HepG2 (cell line): Measurements from ENCODE around the gene KCTD19. TPM values are rescaled to one million over a fixed set of nuclear protein-coding genes. Genes with fewer than 3 reads are reported as not detected.

Experiments used
- ATAC-seq: fragments of 200-7000 bp; cut with Tn5 transposase; 3 replicates; pipeline ENCODE4 v1.9.1; 2020; ENCODE audit warnings: mild to moderate bottlenecking, moderate library complexity
- BruUV-seq: library from RNA; stranded (reverse); fragments of 400-500 nt; replicated peaks from 2 replicates; lab custom pipeline; 2021; lab: Mats Ljungman, UMichigan
- CTCF ChIA-PET: fragments of 300-600 bp; formaldehyde crosslinking; extraction: SDS; loops from one replicate; lab custom pipeline; 2021; ENCODE audit warnings: low total read pairs, inconsistent platforms, low intra/inter-chr PET ratio; lab: Yijun Ruan, JAX
- POLR2A ChIA-PET: fragments of 350-600 bp; sonication (Branson Sonifier 250); formaldehyde crosslinking; loops from one replicate; lab custom pipeline; 2020; ENCODE audit warnings: antibody characterized with exemption, inconsistent platforms; lab: Yijun Ruan, JAX
- DNase-seq: peaks from one replicate; pipeline ENCODE4 v3.0.0-alpha.2; 2015; ENCODE audit warnings: low spot score
- FAIRE-seq: peaks from 3 replicates; lab custom pipeline; 2011; peaks lifted over from hg19 to GRCh38; lab: Jason Lieb, UNC
- H2AFZ ChIP-seq: one replicate; pipeline ENCODE4 v1.6.1; 2011; ENCODE audit warnings: low read length, inconsistent platforms
- H3K27ac ChIP-seq: fragments of 300-600 bp; 3 replicates; pipeline ENCODE4 v1.8.0; 2011; ENCODE audit warnings: mixed run types, mild to moderate bottlenecking, mixed read lengths, low read length, inconsistent platforms; ENCODE audit not compliant: insufficient read depth; ENCODE audit errors: extremely low read length
- H3K27me3 ChIP-seq, 2 experiments: fragments of 200-600 bp in 1 of 2; 2 replicates in 1 of 2; 3 replicates in 1 of 2; pipeline versions ENCODE4 v1.6.0 to v1.8.0; 2011; ENCODE audit warnings: low read length in 2 of 2, mild to moderate bottlenecking in 2 of 2, moderate library complexity in 2 of 2, inconsistent platforms in 1 of 2; ENCODE audit not compliant: insufficient read depth in 2 of 2, control insufficient read depth in 1 of 2
- H3K36me3 ChIP-seq, 2 experiments: fragments of 200-600 bp in 1 of 2; replicated peaks in 1 of 2; 2 replicates in 1 of 2; 3 replicates in 1 of 2; pipeline versions ENCODE4 v1.5.1 to v1.8.0; 2011; ENCODE audit warnings: low read length in 2 of 2, inconsistent platforms in 1 of 2; ENCODE audit not compliant: insufficient read depth in 2 of 2, control insufficient read depth in 1 of 2
- H3K4me1 ChIP-seq: 2 replicates; pipeline ENCODE4 v1.5.1; 2012; ENCODE audit warnings: low read length, inconsistent platforms; ENCODE audit not compliant: insufficient read depth
- H3K4me2 ChIP-seq: 2 replicates; pipeline ENCODE4 v1.6.0; 2011; ENCODE audit warnings: low read depth, low read length, inconsistent platforms
- H3K4me3 ChIP-seq, 3 experiments: fragments of 200-600 bp in 1 of 3; sonication (generic), shearing (Covaris generic) in 1 of 3; replicated peaks in 1 of 3; 2 replicates each; pipeline ENCODE4 v1.5.1; 2011 to 2016; ENCODE audit warnings: low read length in 3 of 3, inconsistent platforms in 2 of 3, low read depth in 2 of 3, mild to moderate bottlenecking in 2 of 3, control low read depth in 1 of 3, mixed read lengths in 1 of 3; ENCODE audit not compliant: insufficient read depth in 1 of 3
- H3K79me2 ChIP-seq: one replicate; pipeline ENCODE4 v1.6.1; 2011; ENCODE audit warnings: low read length, inconsistent platforms; ENCODE audit not compliant: insufficient read depth
- H3K9ac ChIP-seq: 2 replicates; pipeline ENCODE4 v1.6.0; 2011; ENCODE audit warnings: mild to moderate bottlenecking, low read depth, low read length, inconsistent platforms; ENCODE audit not compliant: insufficient read depth
- H3K9me3 ChIP-seq: 2 replicates; pipeline ENCODE4 v1.5.1; 2012; ENCODE audit warnings: mild to moderate bottlenecking, low read length
- H4K20me1 ChIP-seq: 2 replicates; pipeline ENCODE4 v1.6.0; 2011; ENCODE audit warnings: inconsistent platforms, mild to moderate bottlenecking, low read length, moderate library complexity; ENCODE audit not compliant: insufficient read depth
- HDAC2 ChIP-seq: sonication (generic); formaldehyde crosslinking; IDR thresholded peaks from 2 replicates; pipeline ENCODE4 v1.4.0; 2020; ENCODE audit warnings: missing genetic modification reagents
- HOXD1 ChIP-seq: sonication (generic); formaldehyde crosslinking; IDR thresholded peaks from 2 replicates; pipeline ENCODE4 v1.5.0; 2020; ENCODE audit warnings: missing genetic modification reagents
- KAT8 ChIP-seq: IDR thresholded peaks from 2 replicates; pipeline ENCODE4 v1.6.1; 2016; ENCODE audit warnings: missing genetic modification reagents, missing compliant biosample characterization
- MTA1 ChIP-seq: sonication (generic); formaldehyde crosslinking; IDR thresholded peaks from 2 replicates; pipeline ENCODE4 v1.4.0; 2020; ENCODE audit warnings: missing genetic modification reagents, mild to moderate bottlenecking, borderline replicate concordance
- MTA3 ChIP-seq: sonication (generic); formaldehyde crosslinking; IDR thresholded peaks from 2 replicates; pipeline ENCODE4 v1.4.0; 2020; ENCODE audit warnings: missing genetic modification reagents
- POLR2G ChIP-seq: fragments of 200-400 bp; formaldehyde crosslinking; IDR thresholded peaks from 2 replicates; pipeline ENCODE4 v1.6.1; 2018; ENCODE audit warnings: mild to moderate bottlenecking, low read depth, low read length, moderate library complexity
- RARG ChIP-seq: sonication (generic); formaldehyde crosslinking; IDR thresholded peaks from 2 replicates; pipeline ENCODE4 v1.4.0; 2020; ENCODE audit warnings: low read depth, mild to moderate bottlenecking, missing genetic modification reagents
- SKI ChIP-seq: fragments of 450-650 bp; IDR thresholded peaks from one replicate; pipeline ENCODE4 v1.6.1; 2018; ENCODE audit warnings: mild to moderate bottlenecking; ENCODE audit not compliant: partially characterized antibody
- SMAD9 ChIP-seq: sonication (generic); formaldehyde crosslinking; IDR thresholded peaks from 2 replicates; pipeline ENCODE4 v1.5.1; 2020; ENCODE audit warnings: mild to moderate bottlenecking, missing genetic modification reagents
- ZC3H4 ChIP-seq: sonication (generic); formaldehyde crosslinking; IDR thresholded peaks from 2 replicates; pipeline ENCODE4 v1.4.0; 2020; ENCODE audit warnings: missing genetic modification reagents, borderline replicate concordance
- ZHX1 ChIP-seq: sonication (generic); formaldehyde crosslinking; IDR thresholded peaks from 2 replicates; pipeline ENCODE4 v1.8.1; 2022; ENCODE audit warnings: low read depth, mild to moderate bottlenecking, missing genetic modification reagents
- ZNF12 ChIP-seq: sonication (generic); formaldehyde crosslinking; IDR thresholded peaks from 2 replicates; pipeline ENCODE4 v1.5.0; 2020; ENCODE audit warnings: missing genetic modification reagents
- ZNF20 ChIP-seq: sonication (generic); formaldehyde crosslinking; IDR thresholded peaks from 2 replicates; pipeline ENCODE4 v1.4.0; 2020; ENCODE audit warnings: mild to moderate bottlenecking, moderate library complexity, missing genetic modification reagents
- ZNF251 ChIP-seq: sonication (generic); formaldehyde crosslinking; IDR thresholded peaks from 2 replicates; pipeline ENCODE4 v1.9.0; 2021; ENCODE audit warnings: mild to moderate bottlenecking, missing genetic modification reagents
- ZNF280B ChIP-seq: sonication (generic); formaldehyde crosslinking; IDR thresholded peaks from 2 replicates; pipeline ENCODE4 v1.5.0; 2020; ENCODE audit warnings: missing genetic modification reagents, mild to moderate bottlenecking, borderline replicate concordance
- WGBS: methylation state at CpG from one replicate; pipeline ENCODE4 v1.1.6; 2017; ENCODE audit warnings: low lambda C conversion rate; 5-methylcytosine and 5-hydroxymethylcytosine counted together
- in situ Hi-C: cut with HindIII; loops from 2 replicates; pipeline ENCODE4 v1.10.0; 2017; ENCODE audit warnings: low pct_unique_long_range_greater_than_20kb; ENCODE audit not compliant: extremely low pct_ligation_motif_present
- intact Hi-C: fragments of 100-400 bp; cut with micrococcal nuclease; formaldehyde crosslinking; loops from one replicate; pipeline ENCODE4 v1.10.0; 2022; ENCODE audit not compliant: unreplicated experiment
- polyA plus RNA-seq, 8 experiments: library from polyadenylated mRNA; depleted of rRNA in 3 of 8; stranded (reverse) in 7 of 8; unstranded in 1 of 8; fragments of >200 nt; fragmentation: Illumina TruSeq in 4 of 8; extraction: Trizol in 4 of 8; gene quantifications; 2 replicates each; pipeline versions ENCODE4 v1.2.1 to v1.2.3, GENCODE V29; 2011 to 2016; ENCODE audit warnings: low read depth in 4 of 8, missing spikeins in 1 of 8, mixed read lengths in 1 of 8; ENCODE audit not compliant: insufficient read depth in 1 of 8
- total RNA-seq, 5 experiments: library from RNA; depleted of rRNA; stranded (reverse); fragments of >200 nt; fragmentation: Illumina TruSeq; extraction: Trizol; gene quantifications; 2 replicates each; pipeline ENCODE4 v1.2.3, GENCODE V29; 2016; ENCODE audit warnings: low read depth in 1 of 5

Gene KCTD19
- total and polyA plus RNA-seq, 2 of the 13 experiments (the other 11 are each of a cell fraction or from before 2014, with no cell fraction given): not detected

DNA sequence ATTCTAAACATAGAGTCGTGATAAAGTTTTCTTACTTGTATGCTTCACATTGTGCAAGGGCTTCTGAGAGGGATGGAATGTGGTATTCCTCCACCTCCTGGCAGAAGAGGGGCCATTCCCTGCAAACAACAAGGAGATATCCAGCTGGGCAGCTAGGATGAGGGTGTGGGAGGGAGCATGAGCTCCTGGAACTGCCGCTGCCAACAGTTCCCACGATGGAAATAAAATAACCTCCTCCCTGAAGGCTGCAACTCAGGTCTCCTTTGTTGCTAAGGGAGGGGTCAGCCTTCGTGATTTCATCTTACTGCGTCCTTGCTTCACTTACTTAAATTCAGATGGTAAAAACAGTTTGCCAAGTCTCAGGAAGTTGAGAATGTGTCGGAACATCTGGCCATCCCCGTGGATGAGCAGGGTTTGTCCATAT lies 31.6 kb downstream of the KCTD19 start:
- H3K36me3 ChIP-seq: no peaks in the 10 kb centered on the region
- intact Hi-C loops: no loop called here
- peaks cover 0 to 40% of the 10 kb centered on the region in 2 experiments; a peak in 4 of 5 replicates for H3K27me3 ChIP-seq
- H4K20me1 ChIP-seq: no peaks in the 10 kb centered on the region
- 41% methylated on average over 6 of the region's 7 CpGs for WGBS
- H2AFZ ChIP-seq: no peak overlapping the region
- BruUV-seq: no TSS peak
- in situ Hi-C loops: no loop called here
- H3K27ac ChIP-seq: no peak overlapping the region
- no peaks in the 10 kb centered on the region for H3K79me2 ChIP-seq
- no peak overlapping the region for H3K4me3 ChIP-seq
- no peak; the same call in 2 of the 3 replicates for ATAC-seq
- CTCF ChIA-PET: no interaction called here
- FAIRE-seq: no peak
- TF ChIP-seq MTA1 (CRISPR knock-in tag) (no peak), SMAD9 (no peak), SKI (no peak), ZNF251 (CRISPR knock-in tag) (no peak)
- H3K9me3 ChIP-seq: no peaks in the 10 kb centered on the region
- no peaks in the 10 kb centered on the region for H3K4me1 ChIP-seq
- POLR2A ChIA-PET: no interaction called here
- no peak overlapping the region for H3K9ac ChIP-seq
- DNase-seq: no peak
- H3K4me2 ChIP-seq: no peak overlapping the region

DNA sequence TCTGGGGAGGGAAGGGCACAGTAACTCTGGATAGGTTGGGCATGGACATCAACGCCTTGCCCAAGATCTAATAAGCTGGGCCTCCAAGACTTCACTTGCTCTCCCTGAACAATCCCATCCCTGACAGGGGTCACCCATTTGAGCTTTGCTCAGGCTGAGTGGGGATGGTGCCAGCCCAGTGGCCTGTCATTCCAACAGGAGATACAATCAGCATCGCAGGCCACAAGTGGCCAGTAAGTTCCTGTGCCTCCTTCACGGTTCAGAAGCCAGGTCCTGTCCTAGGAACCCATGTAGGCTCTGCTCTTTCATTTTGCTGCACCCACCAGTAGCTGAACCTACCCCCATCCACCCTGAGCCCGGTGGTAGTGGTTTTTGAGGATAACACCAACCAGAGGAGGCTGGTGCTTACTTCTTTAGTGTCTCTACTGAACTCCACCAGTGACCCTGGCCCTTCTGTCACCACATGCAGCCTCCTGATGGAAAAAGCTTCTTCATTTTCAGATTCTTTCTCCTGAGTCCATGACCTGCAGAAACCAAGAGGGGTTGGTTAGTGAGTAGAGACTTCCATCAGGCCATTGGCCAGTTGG lies 32.3 kb downstream of the KCTD19 start:
- WGBS: 0% methylated on average over 1 of the region's 4 CpGs
- Histone ChIP-seq H4K20me1 (no peaks in the 10 kb centered on the region), H3K27ac (no peak overlapping the region), H3K9me3 (no peaks in the 10 kb centered on the region), H3K79me2 (no peaks in the 10 kb centered on the region), H3K4me2 (no peak overlapping the region), H3K27me3 (peaks cover 0 to 36% of the 10 kb centered on the region in 2 experiments; a peak in 4 of 5 replicates), H3K4me3 (no peak overlapping the region), H2AFZ (no peak overlapping the region), H3K9ac (no peak overlapping the region), H3K4me1 (no peaks in the 10 kb centered on the region), H3K36me3 (no peaks in the 10 kb centered on the region)
- no TSS peak for BruUV-seq
- CTCF ChIA-PET: no interaction called here
- intact Hi-C loops: no loop called here
- no peak for ATAC-seq
- POLR2A ChIA-PET: no interaction called here
- FAIRE-seq: no peak
- DNase-seq: no peak
- in situ Hi-C loops: no loop called here
- no peak for TF ChIP-seq MTA3 (CRISPR knock-in tag)
- TF ChIP-seq HOXD1 (CRISPR knock-in tag): no peak
- TF ChIP-seq ZC3H4 (CRISPR knock-in tag): no peak
- TF ChIP-seq POLR2G: no peak
- TF ChIP-seq ZNF20 (CRISPR knock-in tag): no peak
- TF ChIP-seq HDAC2: no peak
- TF ChIP-seq KAT8 (CRISPR knock-in tag): no peak
- no peak for TF ChIP-seq RARG (CRISPR knock-in tag)
- TF ChIP-seq ZNF12 (CRISPR knock-in tag): no peak
- no peak for TF ChIP-seq ZHX1
- TF ChIP-seq ZNF280B (CRISPR knock-in tag): no peak
